Fibroblast of mammary gland (primary cell): ENCODE results near the gene ZNF160.
"Not testable (repeated sequence)": the region's sequence is repeated elsewhere in the genome, so short reads cannot be mapped to it uniquely, and the experiment has no call there.

Experiments used
- DNase-seq: peaks from one replicate; pipeline ENCODE4 v3.0.0-alpha.2; 2010; ENCODE audit warnings: low read depth
- H3K4me3 ChIP-seq: 2 replicates; pipeline ENCODE4 v1.5.1; 2011; ENCODE audit warnings: low read depth, mild to moderate bottlenecking, low read length, moderate library complexity; ENCODE audit not compliant: control insufficient read depth
- TF ChIP-seq, protein P1 (sequence below): conservative IDR thresholded peaks from 2 replicates; pipeline ENCODE4 v1.5.1; 2011; ENCODE audit warnings: low read depth, low read length, inconsistent platforms; ENCODE audit not compliant: control insufficient read depth, insufficient read depth

Gene ZNF160

DNA sequence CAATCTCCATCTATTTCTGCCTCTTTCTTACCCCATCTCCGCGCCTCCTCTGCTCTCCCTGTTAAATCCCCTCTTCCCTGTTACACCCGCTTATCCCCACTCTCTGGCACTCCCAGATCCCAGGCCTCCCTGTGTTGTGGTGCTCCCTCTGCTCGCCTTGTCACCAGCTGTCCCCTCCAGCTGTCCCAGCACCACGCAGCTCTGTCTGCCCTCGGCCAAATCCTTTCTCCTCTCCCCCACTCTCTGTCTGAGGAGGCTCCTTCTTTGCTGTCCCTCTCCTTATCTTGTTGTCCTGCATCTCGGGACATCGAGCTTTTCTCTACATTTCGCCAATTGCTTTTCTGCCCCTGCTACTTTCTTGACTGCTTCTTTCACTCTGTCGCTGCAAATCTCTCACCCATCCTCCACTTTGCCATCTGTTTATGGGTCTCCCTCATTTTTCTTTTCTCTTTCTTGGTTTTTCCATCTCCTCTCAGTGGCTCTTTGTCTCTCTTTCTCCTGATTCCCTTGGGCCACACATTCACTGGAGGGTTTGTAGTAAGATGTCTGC, 941 bp downstream of the ZNF160 start:
- TF ChIP-seq, protein P1, sequence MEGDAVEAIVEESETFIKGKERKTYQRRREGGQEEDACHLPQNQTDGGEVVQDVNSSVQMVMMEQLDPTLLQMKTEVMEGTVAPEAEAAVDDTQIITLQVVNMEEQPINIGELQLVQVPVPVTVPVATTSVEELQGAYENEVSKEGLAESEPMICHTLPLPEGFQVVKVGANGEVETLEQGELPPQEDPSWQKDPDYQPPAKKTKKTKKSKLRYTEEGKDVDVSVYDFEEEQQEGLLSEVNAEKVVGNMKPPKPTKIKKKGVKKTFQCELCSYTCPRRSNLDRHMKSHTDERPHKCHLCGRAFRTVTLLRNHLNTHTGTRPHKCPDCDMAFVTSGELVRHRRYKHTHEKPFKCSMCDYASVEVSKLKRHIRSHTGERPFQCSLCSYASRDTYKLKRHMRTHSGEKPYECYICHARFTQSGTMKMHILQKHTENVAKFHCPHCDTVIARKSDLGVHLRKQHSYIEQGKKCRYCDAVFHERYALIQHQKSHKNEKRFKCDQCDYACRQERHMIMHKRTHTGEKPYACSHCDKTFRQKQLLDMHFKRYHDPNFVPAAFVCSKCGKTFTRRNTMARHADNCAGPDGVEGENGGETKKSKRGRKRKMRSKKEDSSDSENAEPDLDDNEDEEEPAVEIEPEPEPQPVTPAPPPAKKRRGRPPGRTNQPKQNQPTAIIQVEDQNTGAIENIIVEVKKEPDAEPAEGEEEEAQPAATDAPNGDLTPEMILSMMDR: no peak
- peak overlapping the region; percentile 93 for H3K4me3 ChIP-seq
- no peak for DNase-seq

DNA sequence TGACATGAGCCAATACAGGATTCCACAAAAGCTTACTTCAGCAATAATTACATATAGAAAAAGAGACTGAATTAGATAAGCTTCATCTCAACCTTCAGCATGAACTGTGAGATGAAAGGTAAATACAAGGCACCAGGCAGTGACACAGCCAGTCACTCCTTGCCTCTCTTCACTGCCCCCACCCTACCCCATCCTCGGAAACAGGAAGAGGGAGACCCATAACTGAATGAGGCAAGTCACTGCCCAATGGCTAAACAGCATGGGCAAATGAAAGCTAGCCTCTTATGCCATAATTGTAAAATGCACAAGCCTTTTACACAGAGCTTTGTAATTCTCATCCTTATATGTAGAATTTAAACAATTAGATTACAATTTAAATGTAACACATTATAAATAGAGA, 1.7 kb downstream of the ZNF160 start:
- H3K4me3 ChIP-seq: no peak overlapping the region
- TF ChIP-seq, protein P1: no peak
- DNase-seq: peak; percentile 14

DNA sequence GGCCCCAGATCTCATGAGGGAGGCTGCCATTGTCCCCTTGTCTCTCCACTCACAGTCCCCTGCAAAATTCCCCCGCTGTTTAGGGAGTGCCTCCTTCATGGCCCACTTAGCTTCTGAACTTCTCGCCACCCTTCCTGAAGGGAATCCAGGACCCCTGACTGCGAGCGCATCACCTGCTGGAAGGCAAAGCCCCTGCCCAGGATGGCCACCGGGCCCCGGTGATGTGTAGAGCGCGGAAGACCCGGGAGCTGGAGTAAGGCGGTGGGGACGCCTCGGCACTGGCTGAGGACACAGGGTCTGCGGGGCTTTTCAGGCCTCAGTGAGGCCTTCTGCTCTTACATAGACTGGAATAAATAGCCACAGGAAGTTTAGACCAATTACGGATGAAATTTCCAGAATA, 4.7 kb downstream of the ZNF160 start:
- DNase-seq: not testable (repeated sequence)

DNA sequence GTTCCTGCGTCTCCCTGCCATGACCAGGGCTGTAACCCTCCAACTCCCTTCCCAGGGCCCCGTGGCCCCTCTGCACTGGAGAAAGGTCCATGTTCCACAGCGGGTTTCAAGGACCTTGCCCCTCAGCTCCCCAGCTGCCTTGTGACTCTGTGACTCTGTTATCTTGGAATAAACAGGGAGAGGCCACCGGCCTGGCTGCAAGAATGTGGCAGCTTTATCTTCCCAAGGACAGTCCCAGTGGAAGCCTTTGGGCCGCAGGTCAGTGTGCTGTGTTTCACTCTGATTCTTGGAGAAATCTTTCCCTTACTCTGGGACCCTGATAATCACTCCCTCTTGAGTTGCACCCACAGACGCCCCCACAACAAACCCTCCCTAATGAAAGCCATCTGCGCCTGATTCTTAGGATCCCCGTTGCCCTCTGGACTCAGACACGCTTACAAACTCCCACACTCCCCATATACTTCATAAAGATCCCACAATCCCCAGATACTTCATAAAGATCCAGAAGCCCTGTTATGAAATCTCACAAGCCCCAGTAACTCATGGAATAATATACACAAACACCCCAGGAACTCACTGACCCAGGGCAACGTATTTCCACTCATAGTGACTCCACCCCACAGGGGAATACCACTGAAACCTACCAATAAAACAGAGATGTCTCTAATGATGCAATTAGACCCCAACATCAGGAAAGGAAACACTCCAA, 6.1 kb downstream of the ZNF160 start:
- H3K4me3 ChIP-seq: not testable (repeated sequence)
- DNase-seq: peak; percentile 11

More for the DNA sequence above, 4.7 kb downstream of the ZNF160 start:
- not testable (repeated sequence) for H3K4me3 ChIP-seq

DNA sequence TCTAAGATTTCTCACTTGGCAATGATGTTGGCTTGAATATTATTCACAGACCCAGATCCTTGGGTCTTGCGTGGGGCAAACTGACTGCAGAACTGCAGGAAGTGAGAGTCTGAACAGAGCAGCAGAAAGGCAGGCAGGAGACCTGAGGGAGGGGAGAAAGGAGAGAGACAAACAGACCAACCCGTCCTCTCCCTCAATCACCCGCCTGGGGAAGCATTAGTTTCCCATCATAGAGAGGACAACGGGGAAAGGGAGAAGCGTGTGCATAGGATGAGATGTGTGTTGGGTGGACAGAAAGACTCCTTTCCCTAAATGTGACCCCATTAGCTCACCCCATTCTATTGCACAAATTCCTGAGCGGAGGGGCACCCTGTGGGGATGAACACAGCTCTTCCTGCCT, 6.6 kb downstream of the ZNF160 start:
- H3K4me3 ChIP-seq, DNase-seq: not testable (repeated sequence)

DNA sequence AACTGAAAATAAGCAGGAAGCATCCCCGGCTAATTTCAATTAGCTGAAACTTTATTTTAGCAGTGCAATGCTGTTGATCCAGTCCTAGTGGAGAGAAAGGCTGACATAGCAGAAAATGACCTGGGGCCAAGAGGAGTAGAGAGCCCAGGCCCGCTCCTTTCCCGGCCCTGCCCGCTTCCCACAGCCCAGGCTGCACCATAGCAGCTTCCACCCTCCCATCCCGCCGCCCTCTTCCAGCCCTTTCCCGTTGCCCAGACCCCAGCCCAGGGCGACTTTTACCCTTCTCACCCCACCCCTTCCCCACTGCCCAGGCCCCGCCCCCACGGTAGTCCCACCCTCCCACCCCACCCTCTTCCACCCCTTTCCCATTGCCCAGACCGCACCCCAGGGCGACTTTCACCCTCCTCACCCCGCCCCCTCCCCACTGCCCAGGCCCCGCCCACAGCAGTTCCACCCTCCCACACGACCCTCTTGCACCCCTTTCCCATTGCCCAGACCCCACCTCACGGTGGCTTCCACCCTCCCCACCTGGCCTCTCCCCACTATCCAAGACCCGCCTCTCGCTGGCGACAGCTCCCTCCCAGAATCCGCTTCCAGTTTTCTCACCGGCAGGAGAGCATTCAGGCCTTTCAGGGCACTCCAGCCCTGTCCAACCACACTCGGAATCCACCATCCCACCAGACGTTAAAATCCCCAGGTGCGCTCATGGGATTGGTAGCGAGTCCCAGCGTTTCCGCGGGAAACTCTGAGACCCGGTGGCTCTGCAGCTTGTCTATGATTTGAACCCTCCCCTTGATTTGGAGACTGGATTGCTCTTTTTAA, 8.3 kb downstream of the ZNF160 start:
- no peak for DNase-seq
- TF ChIP-seq, protein P1: no peak
- no peak overlapping the region for H3K4me3 ChIP-seq

DNA sequence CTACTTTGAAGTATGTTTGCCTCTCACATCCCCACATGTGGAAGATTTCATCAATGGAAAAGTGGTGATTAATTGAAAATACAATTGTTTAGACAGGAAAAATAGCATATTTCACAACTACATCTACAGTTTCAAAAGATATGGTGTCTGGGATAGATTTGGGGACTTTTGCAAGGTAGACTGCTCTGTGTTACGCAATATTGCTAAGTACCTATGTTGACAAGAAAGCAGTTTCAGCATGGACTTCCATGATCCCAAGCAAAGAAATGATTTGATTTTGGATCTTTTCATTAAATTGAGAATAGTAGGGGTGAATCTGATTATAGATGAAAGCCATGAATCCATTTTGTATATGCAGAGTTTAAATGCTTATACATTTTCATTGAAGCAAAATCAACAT, 10.5 kb downstream of the ZNF160 start:
- DNase-seq: no peak
- H3K4me3 ChIP-seq: no peak overlapping the region
- TF ChIP-seq, protein P1: no peak

DNA sequence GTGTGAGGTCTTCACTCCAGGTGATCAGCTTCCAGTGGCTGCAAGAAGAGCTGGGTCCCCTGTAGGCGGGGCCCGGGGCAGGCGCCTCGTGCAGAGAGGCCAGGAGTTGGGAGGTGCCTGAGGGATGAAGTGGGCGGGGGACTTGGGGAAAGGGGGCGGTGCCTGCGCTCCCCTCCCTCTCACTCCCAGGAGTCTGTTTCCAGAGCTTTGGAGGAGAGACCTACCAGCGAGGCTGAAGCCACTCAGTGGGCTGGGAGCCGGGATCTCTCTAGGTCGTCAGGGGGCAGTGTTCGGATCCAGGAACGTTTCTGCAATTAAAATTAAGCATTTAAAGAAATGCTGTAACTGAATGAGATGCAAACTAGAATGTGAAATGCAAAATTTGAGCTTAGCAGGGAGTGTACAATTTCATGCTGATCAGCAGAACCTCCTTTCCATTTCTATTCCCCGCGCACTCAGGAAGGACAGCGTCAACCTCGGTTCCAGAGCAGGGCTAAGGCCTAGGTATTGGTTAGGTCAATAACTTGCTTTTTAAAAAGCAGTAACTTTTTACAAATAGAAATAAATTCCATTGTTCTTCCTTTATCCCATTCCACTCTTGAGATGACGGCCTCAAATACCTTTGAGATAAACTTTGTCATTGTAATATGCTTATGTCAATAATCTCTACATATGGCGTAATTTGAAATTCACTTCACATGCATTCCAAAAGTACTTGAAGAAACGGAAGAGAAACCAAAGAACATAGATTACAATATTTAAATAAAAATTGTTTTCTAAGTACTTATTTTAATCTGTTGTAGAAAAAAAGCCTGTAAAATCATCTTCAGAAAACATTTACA, 11.6 kb downstream of the ZNF160 start:
- DNase-seq: no peak
- TF ChIP-seq, protein P1: no peak
- no peak overlapping the region for H3K4me3 ChIP-seq
